Neural progenitor cell (in vitro differentiated cells): ENCODE results near the gene PDIA2. TPM values are rescaled to one million over a fixed set of nuclear protein-coding genes. Genes with fewer than 3 reads are reported as not detected.

Source experiments
- DNase-seq: peaks from one replicate; pipeline ENCODE4 v3.0.0-alpha.2; 2016; ENCODE audit warnings: low spot score
- H2AFZ ChIP-seq: fragments of 200-600 bp; sonication (generic); replicated peaks from 2 replicates; pipeline ENCODE4 v1.6.1; 2016; ENCODE audit warnings: antibody characterized with exemption
- H3F3A ChIP-seq: fragments of 200-600 bp; sonication (generic); 2 replicates; pipeline ENCODE4 v1.6.1; 2016; ENCODE audit warnings: antibody characterized with exemption, low read depth
- H3K27ac ChIP-seq: fragments of 200-600 bp; sonication (generic); 2 replicates; pipeline ENCODE4 v1.5.1; 2016; ENCODE audit warnings: mild to moderate bottlenecking
- H3K27me3 ChIP-seq: fragments of 200-600 bp; sonication (generic); 2 replicates; pipeline ENCODE4 v1.6.1; 2016; ENCODE audit warnings: mild to moderate bottlenecking, moderate library complexity
- H3K36me3 ChIP-seq: fragments of 200-600 bp; sonication (generic); 2 replicates; pipeline ENCODE4 v1.5.1; 2016
- H3K4me1 ChIP-seq: fragments of 200-600 bp; sonication (generic); 2 replicates; pipeline ENCODE4 v1.6.1; 2016; ENCODE audit warnings: mixed run types
- H3K4me2 ChIP-seq: fragments of 200-600 bp; sonication (generic); 2 replicates; pipeline ENCODE4 v1.6.1; 2016
- H3K4me3 ChIP-seq: fragments of 200-600 bp; sonication (generic); 2 replicates; pipeline ENCODE4 v1.5.1; 2016
- H3K79me2 ChIP-seq: fragments of 200-600 bp; sonication (generic); 2 replicates; pipeline ENCODE4 v1.6.1; 2016; ENCODE audit warnings: low read depth
- H3K9ac ChIP-seq: fragments of 200-600 bp; sonication (generic); 2 replicates; pipeline ENCODE4 v1.6.1; 2016
- H3K9me3 ChIP-seq: fragments of 200-600 bp; sonication (generic); 2 replicates; pipeline ENCODE4 v1.5.1; 2016; ENCODE audit warnings: low read depth
- H4K20me1 ChIP-seq: fragments of 200-600 bp; sonication (generic); 2 replicates; pipeline ENCODE4 v1.6.1; 2016; ENCODE audit warnings: low read depth
- H3K27ac Mint-ChIP-seq: 3 replicates; pipeline ENCODE4 v1.8.0; 2021; ENCODE audit warnings: mixed read lengths
- H3K27me3 Mint-ChIP-seq: 2 replicates; pipeline ENCODE4 v1.8.0; 2022; ENCODE audit warnings: low read depth, mild to moderate bottlenecking, inconsistent platforms, moderate library complexity, mixed read lengths; ENCODE audit not compliant: insufficient read depth
- H3K36me3 Mint-ChIP-seq: 3 replicates; pipeline ENCODE4 v1.8.0; 2021; ENCODE audit warnings: mixed read lengths
- H3K4me1 Mint-ChIP-seq: 3 replicates; pipeline ENCODE4 v1.8.0; 2021; ENCODE audit warnings: mixed read lengths
- H3K4me3 Mint-ChIP-seq: 3 replicates; pipeline ENCODE4 v1.8.0; 2021; ENCODE audit warnings: mild to moderate bottlenecking, moderate library complexity, mixed read lengths
- H3K9me3 Mint-ChIP-seq: 3 replicates; pipeline ENCODE4 v1.8.0; 2020; ENCODE audit warnings: mixed read lengths
- EZH2 ChIP-seq: fragments of 200-600 bp; sonication (generic); IDR thresholded peaks from 2 replicates; pipeline ENCODE4 v1.6.1; 2017; ENCODE audit warnings: antibody characterized with exemption, mild to moderate bottlenecking, moderate library complexity
- EZH2phosphoT487 ChIP-seq: fragments of 200-600 bp; sonication (generic); IDR thresholded peaks from 2 replicates; pipeline ENCODE4 v1.6.1; 2017; ENCODE audit warnings: antibody characterized with exemption
- total RNA-seq: library from RNA; depleted of rRNA; stranded (reverse); fragments of >200 nt; gene quantifications from 2 replicates; pipeline ENCODE4 v1.2.3, GENCODE V29; 2015; ENCODE audit warnings: low replicate concordance
- TF ChIP-seq, protein P1 (sequence below): fragments of 200-600 bp; sonication (generic); IDR thresholded peaks from 2 replicates; pipeline ENCODE4 v1.5.1; 2017; ENCODE audit warnings: antibody characterized with exemption, mild to moderate bottlenecking

The PDIA2 gene
- total RNA-seq, 1 donor from 2014 or later: not detected

DNA sequence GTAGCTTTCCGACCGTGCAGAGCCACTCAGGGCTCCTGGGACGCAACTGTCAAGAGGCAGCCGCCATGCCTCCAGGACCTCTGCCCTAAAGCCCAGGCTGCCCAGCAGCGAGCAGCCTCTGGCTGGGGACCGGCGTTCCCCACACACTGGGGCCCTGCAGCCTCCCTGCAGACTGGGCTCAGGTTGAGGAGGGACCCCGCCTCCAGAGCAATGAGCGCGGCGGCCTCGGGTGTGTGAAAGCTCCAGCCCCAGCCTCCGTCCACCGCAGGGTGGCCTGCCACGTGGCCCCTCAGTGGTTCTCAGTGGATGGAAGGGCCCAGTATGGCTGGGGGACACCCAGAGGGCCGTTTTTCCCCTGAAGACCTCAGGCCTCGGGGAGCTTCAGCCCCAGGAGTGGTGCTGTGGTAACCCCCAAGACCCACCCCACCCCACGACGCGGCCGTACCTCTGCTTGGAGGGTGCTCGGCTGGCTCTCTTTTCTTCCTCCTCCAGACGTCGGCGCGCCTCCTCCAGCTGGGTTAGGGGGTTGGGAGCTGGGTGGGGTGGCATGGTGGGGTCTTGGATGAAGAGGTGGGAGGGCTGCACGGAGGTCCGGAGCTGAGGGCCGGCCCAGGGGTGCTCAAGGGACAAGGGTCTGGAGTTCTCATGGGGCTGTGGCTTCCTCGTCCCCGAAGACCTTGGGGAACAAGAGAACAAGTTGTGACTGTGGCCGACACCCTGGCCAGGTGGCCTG is 10.2 kb downstream of the PDIA2 start:
- H3K9ac ChIP-seq: no peak overlapping the region

DNA sequence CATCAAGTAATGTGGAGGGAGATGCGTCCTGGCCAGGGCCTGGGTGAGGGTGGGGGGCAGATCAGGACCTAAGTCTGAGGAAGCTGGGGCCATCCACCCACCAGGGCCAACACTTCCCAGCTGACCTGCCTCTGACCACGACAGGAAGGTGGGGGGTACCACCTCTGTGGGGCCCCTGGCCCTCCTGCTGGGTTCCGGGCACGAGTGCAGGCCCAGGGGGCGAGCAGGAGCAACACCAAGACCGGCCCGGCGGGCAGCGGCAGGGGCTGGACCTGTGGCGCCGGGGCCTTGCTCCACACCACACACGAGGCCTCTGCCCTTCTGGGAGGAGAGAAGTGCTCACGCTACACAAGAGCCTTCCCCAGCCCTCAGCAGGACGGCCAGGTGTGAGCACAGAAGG is 13.3 kb downstream of the PDIA2 start:
- Histone ChIP-seq H3K9me3 (no peaks in the 10 kb centered on the region), H3K4me2 (no peak overlapping the region), H3K36me3 (no peaks in the 10 kb centered on the region), H3K9ac (no peak overlapping the region), H3K79me2 (no peaks in the 10 kb centered on the region), H4K20me1 (no peaks in the 10 kb centered on the region), H3K27ac (no peak overlapping the region), H3K27me3 (no peaks in the 10 kb centered on the region), H3F3A (no peaks in the 10 kb centered on the region), H3K4me3 (no peak overlapping the region), H3K4me1 (no peaks in the 10 kb centered on the region), H2AFZ (no peak overlapping the region)
- Mint-ChIP-seq H3K4me1 (no peaks in the 10 kb centered on the region), H3K9me3 (no peaks in the 10 kb centered on the region), H3K27me3 (peaks cover 2% of the 10 kb centered on the region), H3K4me3 (no peak overlapping the region), H3K27ac (no peak overlapping the region), H3K36me3 (peaks cover 4% of the 10 kb centered on the region)
- no peak for DNase-seq
- TF ChIP-seq, protein P1, sequence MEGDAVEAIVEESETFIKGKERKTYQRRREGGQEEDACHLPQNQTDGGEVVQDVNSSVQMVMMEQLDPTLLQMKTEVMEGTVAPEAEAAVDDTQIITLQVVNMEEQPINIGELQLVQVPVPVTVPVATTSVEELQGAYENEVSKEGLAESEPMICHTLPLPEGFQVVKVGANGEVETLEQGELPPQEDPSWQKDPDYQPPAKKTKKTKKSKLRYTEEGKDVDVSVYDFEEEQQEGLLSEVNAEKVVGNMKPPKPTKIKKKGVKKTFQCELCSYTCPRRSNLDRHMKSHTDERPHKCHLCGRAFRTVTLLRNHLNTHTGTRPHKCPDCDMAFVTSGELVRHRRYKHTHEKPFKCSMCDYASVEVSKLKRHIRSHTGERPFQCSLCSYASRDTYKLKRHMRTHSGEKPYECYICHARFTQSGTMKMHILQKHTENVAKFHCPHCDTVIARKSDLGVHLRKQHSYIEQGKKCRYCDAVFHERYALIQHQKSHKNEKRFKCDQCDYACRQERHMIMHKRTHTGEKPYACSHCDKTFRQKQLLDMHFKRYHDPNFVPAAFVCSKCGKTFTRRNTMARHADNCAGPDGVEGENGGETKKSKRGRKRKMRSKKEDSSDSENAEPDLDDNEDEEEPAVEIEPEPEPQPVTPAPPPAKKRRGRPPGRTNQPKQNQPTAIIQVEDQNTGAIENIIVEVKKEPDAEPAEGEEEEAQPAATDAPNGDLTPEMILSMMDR: no peak

More for the DNA sequence above, 10.2 kb downstream of the PDIA2 start:
- Mint-ChIP-seq H3K36me3 (peaks cover 4% of the 10 kb centered on the region), H3K27ac (no peak overlapping the region), H3K27me3 (peaks cover 2% of the 10 kb centered on the region), H3K4me3 (no peak overlapping the region), H3K4me1 (no peaks in the 10 kb centered on the region), H3K9me3 (no peaks in the 10 kb centered on the region)
- no peaks in the 10 kb centered on the region for H3K27me3 ChIP-seq
- no peaks in the 10 kb centered on the region for H4K20me1 ChIP-seq
- H3K36me3 ChIP-seq: no peaks in the 10 kb centered on the region
- TF ChIP-seq, protein P1: no peak
- TF ChIP-seq EZH2phosphoT487 (no peak), EZH2 (no peak)
- H3K79me2 ChIP-seq: no peaks in the 10 kb centered on the region
- no peaks in the 10 kb centered on the region for H3F3A ChIP-seq
- H3K4me3 ChIP-seq: no peak overlapping the region
- no peak overlapping the region for H3K27ac ChIP-seq
- H3K4me1 ChIP-seq: no peaks in the 10 kb centered on the region
- H2AFZ ChIP-seq: no peak overlapping the region
- no peak for DNase-seq
- no peaks in the 10 kb centered on the region for H3K9me3 ChIP-seq
- H3K4me2 ChIP-seq: no peak overlapping the region

DNA sequence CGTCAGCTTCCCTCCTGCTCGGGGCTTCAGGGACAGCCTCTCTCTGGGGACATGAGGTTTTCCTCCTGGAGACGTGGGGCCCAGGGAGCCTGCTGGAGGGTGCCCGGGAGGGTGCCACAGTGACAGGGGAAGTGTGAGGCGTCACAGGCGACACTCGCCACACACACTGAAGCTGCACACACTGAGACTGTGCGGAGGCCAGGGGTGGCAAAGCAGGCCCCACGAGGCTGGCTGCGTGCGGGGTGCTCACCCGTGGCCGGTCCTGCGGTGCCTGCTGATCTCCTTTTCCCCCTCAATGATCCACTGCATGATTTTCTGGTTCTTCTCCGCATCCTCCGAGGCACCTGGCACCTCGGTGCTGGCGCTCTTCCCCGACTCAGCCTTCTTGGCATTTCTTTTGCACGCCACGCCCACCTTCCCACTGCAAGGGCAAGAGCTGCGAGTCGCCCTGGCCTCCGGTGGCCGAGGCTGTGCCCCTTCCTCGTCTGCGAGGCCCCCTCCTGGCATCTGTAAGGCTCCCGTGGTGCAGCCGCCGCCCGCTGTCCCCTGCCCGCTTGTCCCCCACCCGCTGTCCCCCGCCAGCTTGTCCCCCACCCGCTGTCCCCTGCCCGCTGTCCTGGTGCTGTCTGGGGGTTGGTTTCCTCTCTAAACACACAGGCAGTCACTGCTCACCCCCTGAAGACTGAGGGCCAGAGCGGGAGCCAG is 14.0 kb downstream of the PDIA2 start:
- H3K27me3 ChIP-seq: no peaks in the 10 kb centered on the region
- no peaks in the 10 kb centered on the region for H3K36me3 ChIP-seq
- H3K27ac ChIP-seq: no peak overlapping the region
- no peak for DNase-seq
- no peaks in the 10 kb centered on the region for H3F3A ChIP-seq
- H3K4me3 Mint-ChIP-seq: no peak overlapping the region
- peaks cover 3% of the 10 kb centered on the region for H3K36me3 Mint-ChIP-seq
- H3K27me3 Mint-ChIP-seq: peaks cover 2% of the 10 kb centered on the region
- H2AFZ ChIP-seq: no peak overlapping the region
- no peaks in the 10 kb centered on the region for H3K4me1 ChIP-seq
- H4K20me1 ChIP-seq: no peaks in the 10 kb centered on the region
- no peak for TF ChIP-seq EZH2phosphoT487
- TF ChIP-seq EZH2: no peak
- TF ChIP-seq, protein P1: no peak
- H3K4me1 Mint-ChIP-seq: no peaks in the 10 kb centered on the region
- no peak overlapping the region for H3K4me2 ChIP-seq
- no peaks in the 10 kb centered on the region for H3K9me3 ChIP-seq
- H3K4me3 ChIP-seq: no peak overlapping the region
- no peak overlapping the region for H3K9ac ChIP-seq
- no peaks in the 10 kb centered on the region for H3K9me3 Mint-ChIP-seq
- no peak overlapping the region for H3K27ac Mint-ChIP-seq
- H3K79me2 ChIP-seq: no peaks in the 10 kb centered on the region
